ENCODE measurements around the gene SH3PXD2A. TPM values are rescaled to one million over a fixed set of nuclear protein-coding genes. Genes with fewer than 3 reads are reported as not detected.

Gene SH3PXD2A
- total RNA-seq, 1 donor from 2014 or later, result 12.2 TPM

- no peak for DNase-seq (ENCODE audit: low read depth)
Measured at GRCh38 chr10:103868200-103868599, 12.8 kb upstream of the SH3PXD2A start.

DNA sequence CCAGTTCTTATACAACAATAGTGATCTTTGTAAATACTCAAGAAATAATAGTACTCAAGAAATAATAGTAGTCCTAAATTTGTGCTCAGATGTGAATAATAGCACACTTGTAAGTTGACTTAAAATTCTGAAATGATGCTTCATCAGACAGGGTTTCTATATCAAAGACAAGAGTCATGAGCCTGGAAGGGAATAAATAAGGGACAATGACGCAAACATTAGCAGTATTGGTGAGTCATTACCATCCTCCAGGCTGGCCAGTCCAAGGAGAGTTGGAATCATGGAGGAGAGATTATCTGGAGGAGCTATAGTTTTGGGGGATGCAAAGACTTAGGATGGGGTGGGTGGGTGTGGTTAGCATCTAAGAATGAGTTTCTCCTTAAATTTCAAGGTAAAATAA is 6.1 kb upstream of the SH3PXD2A start:
- no peak for TF ChIP-seq CTCF (IDR thresholded peaks at IDR 0.05; ENCODE audit: insufficient read depth, low read length, poor library complexity, severe bottlenecking)
- Histone ChIP-seq H3K36me3 (ENCODE audit: control insufficient read depth, insufficient read depth, low read length) (no peaks in the 10 kb centered on the region), H3K27me3 (ENCODE audit: control insufficient read depth, insufficient read depth, low read length) (no peaks in the 10 kb centered on the region), H3K4me3 (ENCODE audit: low read depth, low read length) (no peak overlapping the region)
- no peak for DNase-seq (ENCODE audit: low read depth)

More at GRCh38 chr10:103868200-103868599, 12.8 kb upstream of the SH3PXD2A start:
- H3K36me3 ChIP-seq (ENCODE audit: control insufficient read depth, insufficient read depth, low read length), result no peaks in the 10 kb centered on the region
- no peak overlapping the region for H3K4me3 ChIP-seq (ENCODE audit: low read depth, low read length)
- H3K27me3 ChIP-seq (ENCODE audit: control insufficient read depth, insufficient read depth, low read length), result no peaks in the 10 kb centered on the region
- TF ChIP-seq CTCF (IDR thresholded peaks at IDR 0.05; ENCODE audit: insufficient read depth, low read length, poor library complexity, severe bottlenecking), result no peak

- peak; percentile 21 for DNase-seq (ENCODE audit: low read depth)
- peaks cover 4% of the 10 kb centered on the region for H3K27me3 ChIP-seq (ENCODE audit: control insufficient read depth, insufficient read depth, low read length)
- TF ChIP-seq CTCF (IDR thresholded peaks at IDR 0.05; ENCODE audit: insufficient read depth, low read length, poor library complexity, severe bottlenecking), result peak; percentile 70
- no peak overlapping the region for H3K4me3 ChIP-seq (ENCODE audit: low read depth, low read length)
- no peaks in the 10 kb centered on the region for H3K36me3 ChIP-seq (ENCODE audit: control insufficient read depth, insufficient read depth, low read length)
Measured at GRCh38 chr10:103859161-103860086, 4.0 kb upstream of the SH3PXD2A start.

DNA sequence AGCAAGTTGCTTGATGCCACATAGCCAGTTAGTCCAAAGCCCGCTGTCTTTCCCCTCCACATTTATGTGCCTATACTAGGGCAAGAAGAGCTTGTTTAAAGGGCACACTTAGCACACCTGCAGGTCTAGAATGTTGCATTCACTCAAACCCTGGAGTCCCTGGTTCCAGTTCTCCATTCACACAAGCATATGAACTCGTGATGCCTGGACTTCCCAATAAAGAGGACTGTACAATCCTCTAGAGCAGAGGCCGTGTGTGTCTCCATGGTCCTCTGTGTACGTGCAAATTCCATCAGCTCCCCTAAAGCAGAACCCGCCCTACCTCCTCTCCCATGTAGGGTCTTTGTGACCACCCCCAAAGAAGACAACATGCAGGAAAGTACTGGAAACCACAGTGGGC is 3.0 kb upstream of the SH3PXD2A start:
- Histone ChIP-seq H3K27me3 (ENCODE audit: control insufficient read depth, insufficient read depth, low read length) (peaks cover 4% of the 10 kb centered on the region), H3K4me3 (ENCODE audit: low read depth, low read length) (no peak overlapping the region), H3K36me3 (ENCODE audit: control insufficient read depth, insufficient read depth, low read length) (no peaks in the 10 kb centered on the region)
- no peak for TF ChIP-seq CTCF (IDR thresholded peaks at IDR 0.05; ENCODE audit: insufficient read depth, low read length, poor library complexity, severe bottlenecking)
- DNase-seq (ENCODE audit: low read depth), result no peak

DNA sequence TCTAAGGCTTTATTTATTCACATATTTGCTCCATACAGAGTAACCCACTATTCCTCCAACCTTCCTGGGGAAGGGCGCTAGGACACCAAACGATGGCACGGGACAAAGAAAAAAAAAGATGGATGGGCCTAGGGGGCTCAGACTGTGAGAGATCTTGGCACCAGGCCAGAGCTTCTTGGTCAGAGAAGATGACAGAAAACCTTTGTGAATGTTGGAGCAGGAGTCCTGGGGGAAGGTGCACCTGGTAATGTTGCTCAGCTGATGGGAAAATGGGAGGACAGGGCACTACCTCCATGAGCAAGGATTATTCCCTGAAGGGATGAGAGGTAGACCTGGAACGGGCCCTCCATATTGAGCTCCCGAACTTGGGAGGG is 1.4 kb upstream of the SH3PXD2A start:
- TF ChIP-seq CTCF (IDR thresholded peaks at IDR 0.05; ENCODE audit: insufficient read depth, low read length, poor library complexity, severe bottlenecking), result no peak
- no peak for DNase-seq (ENCODE audit: low read depth)
- Histone ChIP-seq H3K27me3 (ENCODE audit: control insufficient read depth, insufficient read depth, low read length) (peaks cover 4% of the 10 kb centered on the region), H3K4me3 (ENCODE audit: low read depth, low read length) (no peak overlapping the region), H3K36me3 (ENCODE audit: control insufficient read depth, insufficient read depth, low read length) (peaks cover 2% of the 10 kb centered on the region)
